Fibroblast of skin of back (primary cell): ENCODE data around the gene ATP11C.

ENCODE experiments used
- DNase-seq: peaks from one replicate; pipeline ENCODE4 v3.0.0-alpha.2; 2013

Gene ATP11C

GRCh38 chrX:139802048-139802447, 130.8 kb downstream of the ATP11C start:
- DNase-seq = no peak

GRCh38 chrX:139801397-139801813, 131.4 kb downstream of the ATP11C start:
- no peak for DNase-seq

GRCh38 chrX:139798701-139799100, 134.2 kb downstream of the ATP11C start:
- no peak for DNase-seq

GRCh38 chrX:139795196-139795595, 137.7 kb downstream of the ATP11C start:
- DNase-seq = no peak

GRCh38 chrX:139787601-139788000, 145.3 kb downstream of the ATP11C start:
- no peak for DNase-seq

- no peak for DNase-seq
These were observed 148.0 kb downstream of the ATP11C start for GRCh38 chrX:139784807-139785206.

- no peak for DNase-seq
These were observed 148.9 kb downstream of the ATP11C start for GRCh38 chrX:139783959-139784358.

- DNase-seq = no peak
These were observed 149.8 kb downstream of the ATP11C start for GRCh38 chrX:139783030-139783429.

GRCh38 chrX:139776599-139776998, 156.3 kb downstream of the ATP11C start:
- no peak for DNase-seq

- no peak for DNase-seq
These were observed 162.5 kb downstream of the ATP11C start for GRCh38 chrX:139770366-139770765.

GRCh38 chrX:139766545-139766983, 166.3 kb downstream of the ATP11C start:
- DNase-seq = no peak

- DNase-seq = peak; percentile 32
These were observed 170.3 kb downstream of the ATP11C start for GRCh38 chrX:139762400-139763183.

- peak; percentile 16 for DNase-seq
These were observed 173.2 kb downstream of the ATP11C start for GRCh38 chrX:139759637-139760036.

GRCh38 chrX:139758809-139759208, 174.0 kb downstream of the ATP11C start:
- DNase-seq = no peak

- no peak for DNase-seq
These were observed 174.6 kb downstream of the ATP11C start for GRCh38 chrX:139758250-139758649.

GRCh38 chrX:139751053-139751452, 181.8 kb downstream of the ATP11C start:
- no peak for DNase-seq

- DNase-seq = peak; percentile 30
These were observed 182.5 kb downstream of the ATP11C start for GRCh38 chrX:139750390-139750789.

- DNase-seq = peak; percentile 82
These were observed 193.7 kb downstream of the ATP11C start for GRCh38 chrX:139739138-139739537.

GRCh38 chrX:139738581-139738980, 194.3 kb downstream of the ATP11C start:
- DNase-seq = peak; percentile 24

- DNase-seq = peak; percentile 72
These were observed 196.7 kb downstream of the ATP11C start for GRCh38 chrX:139736151-139736550.

GRCh38 chrX:139734996-139735395, 197.9 kb downstream of the ATP11C start:
- DNase-seq = no peak

- no peak for DNase-seq
These were observed 207.1 kb downstream of the ATP11C start for GRCh38 chrX:139725720-139726119.

- DNase-seq = no peak
These were observed 208.2 kb downstream of the ATP11C start for GRCh38 chrX:139724626-139725025.

- DNase-seq = no peak
These were observed 211.9 kb downstream of the ATP11C start for GRCh38 chrX:139720979-139721378.

- DNase-seq = peak; percentile 87
These were observed 212.7 kb downstream of the ATP11C start for GRCh38 chrX:139720136-139720535.
